Urinary bladder (tissue), 4 donors: ENCODE data around the gene HSPA4. TPM values are rescaled to one million over a fixed set of nuclear protein-coding genes. Genes with fewer than 3 reads are reported as not detected.
A peak's percentile ranks its signal among the peaks of the same experiment; 100 is the strongest.
"Not testable (repeated sequence)": the region's sequence is repeated elsewhere in the genome, so short reads cannot be mapped to it uniquely, and the experiment has no call there.

ENCODE experiments used
- DNase-seq: peaks from one replicate; pipeline ENCODE4 v3.0.0-alpha.2; 2015; ENCODE audit errors: extremely low spot score
- H3K27ac ChIP-seq: one replicate; pipeline ENCODE4 v1.5.1; 2013; ENCODE audit warnings: low read depth, mild to moderate bottlenecking, moderate library complexity
- H3K36me3 ChIP-seq: one replicate; pipeline ENCODE4 v1.6.1; 2013; ENCODE audit warnings: mild to moderate bottlenecking, moderate library complexity; ENCODE audit not compliant: insufficient read depth
- H3K4me1 ChIP-seq: one replicate; pipeline ENCODE4 v1.6.1; 2013; ENCODE audit warnings: mild to moderate bottlenecking, moderate library complexity; ENCODE audit not compliant: insufficient read depth
- H3K4me3 ChIP-seq: one replicate; pipeline ENCODE4 v1.5.1; 2013; ENCODE audit warnings: low read depth, low read length
- WGBS: extraction: QIAGEN DNeasy Blood & Tissue Kit; methylation state at CpG from one replicate; pipeline ENCODE4 v1.1.7; 2013; 5-methylcytosine and 5-hydroxymethylcytosine counted together
- polyA plus RNA-seq: library from polyadenylated mRNA; stranded (reverse); fragments of 200-250 nt; gene quantifications from one replicate; pipeline ENCODE4 v1.2.3, GENCODE V29; 2013
- total RNA-seq: library from RNA; depleted of rRNA; stranded (reverse); fragments of >200 nt; gene quantifications from one replicate; pipeline ENCODE4 v1.2.3, GENCODE V29; 2014
- donor health status: healthy with polysubstance abuse.
- donor health status: healthy.

The HSPA4 gene
- total and polyA plus RNA-seq, 2 donors, result 32.4 to 79.2 TPM

- 99% methylated on average over 1 of the region's 1 CpG for WGBS
- peaks cover 6% of the 10 kb centered on the region for H3K4me1 ChIP-seq
- DNase-seq, result no peak
- no peak overlapping the region for H3K4me3 ChIP-seq
- no peak overlapping the region for H3K27ac ChIP-seq
- no peaks in the 10 kb centered on the region for H3K36me3 ChIP-seq
These were observed 5.1 kb downstream of the HSPA4 start for GRCh38 chr5:133056891-133057290.

GRCh38 chr5:133059621-133060020, 7.8 kb downstream of the HSPA4 start:
- no peaks in the 10 kb centered on the region for H3K36me3 ChIP-seq
- 77% methylated on average over 3 of the region's 3 CpGs for whole genome bisulfite sequencing
- no peak for DNase-seq
- no peaks in the 10 kb centered on the region for H3K4me1 ChIP-seq
- no peak overlapping the region for H3K27ac ChIP-seq
- no peak overlapping the region for H3K4me3 ChIP-seq

GRCh38 chr5:133062276-133062675, 10.5 kb downstream of the HSPA4 start:
- H3K4me1 ChIP-seq, result no peaks in the 10 kb centered on the region
- no peaks in the 10 kb centered on the region for H3K36me3 ChIP-seq
- WGBS, result 71% methylated on average over 1 of the region's 1 CpG
- no peak overlapping the region for H3K27ac ChIP-seq
- no peak overlapping the region for H3K4me3 ChIP-seq
- no peak for DNase-seq

GRCh38 chr5:133063965-133064364, 12.2 kb downstream of the HSPA4 start:
- H3K4me3 ChIP-seq, result no peak overlapping the region
- no peak overlapping the region for H3K27ac ChIP-seq
- 85% methylated on average over 10 of the region's 10 CpGs for WGBS
- no peak for DNase-seq
- no peaks in the 10 kb centered on the region for H3K4me1 ChIP-seq
- no peaks in the 10 kb centered on the region for H3K36me3 ChIP-seq

GRCh38 chr5:133065471-133065870, 13.7 kb downstream of the HSPA4 start:
- no peak for DNase-seq
- H3K27ac ChIP-seq, result peak overlapping the region; percentile 50
- no peaks in the 10 kb centered on the region for H3K4me1 ChIP-seq
- 83% methylated on average over 1 of the region's 1 CpG for WGBS
- H3K4me3 ChIP-seq, result no peak overlapping the region
- H3K36me3 ChIP-seq, result peaks cover 2% of the 10 kb centered on the region

- Histone ChIP-seq H3K4me1 (no peaks in the 10 kb centered on the region), H3K36me3 (peaks cover 2% of the 10 kb centered on the region), H3K27ac (no peak overlapping the region), H3K4me3 (no peak overlapping the region)
- WGBS, result 73% methylated on average over 2 of the region's 2 CpGs
- no peak for DNase-seq
These were observed 14.2 kb downstream of the HSPA4 start for GRCh38 chr5:133066045-133066444.

- H3K27ac ChIP-seq, result no peak overlapping the region
- no peak overlapping the region for H3K4me3 ChIP-seq
- no peak for DNase-seq
- no peaks in the 10 kb centered on the region for H3K4me1 ChIP-seq
- H3K36me3 ChIP-seq, result peaks cover 3% of the 10 kb centered on the region
- WGBS, result 89% methylated on average over 4 of the region's 4 CpGs
These were observed 20.2 kb downstream of the HSPA4 start for GRCh38 chr5:133072021-133072420.

- Histone ChIP-seq H3K36me3 (peaks cover 2% of the 10 kb centered on the region), H3K27ac (no peak overlapping the region), H3K4me1 (no peaks in the 10 kb centered on the region), H3K4me3 (no peak overlapping the region)
- no peak for DNase-seq
- 81% methylated on average over 7 of the region's 7 CpGs for WGBS
These were observed 24.0 kb downstream of the HSPA4 start for GRCh38 chr5:133075572-133076536.

GRCh38 chr5:133079048-133079447, 27.2 kb downstream of the HSPA4 start:
- H3K4me3 ChIP-seq, result no peak overlapping the region
- H3K4me1 ChIP-seq, result no peaks in the 10 kb centered on the region
- peaks cover 2% of the 10 kb centered on the region for H3K36me3 ChIP-seq
- no peak for DNase-seq
- H3K27ac ChIP-seq, result no peak overlapping the region
- WGBS, result 96% methylated on average over 3 of the region's 3 CpGs

GRCh38 chr5:133081036-133081435, 29.2 kb downstream of the HSPA4 start:
- DNase-seq, result no peak
- Histone ChIP-seq H3K4me3 (no peak overlapping the region), H3K27ac (no peak overlapping the region), H3K4me1 (no peaks in the 10 kb centered on the region), H3K36me3 (peaks cover 2% of the 10 kb centered on the region)
- 94% methylated on average over 7 of the region's 7 CpGs for WGBS

GRCh38 chr5:133081703-133082102, 29.9 kb downstream of the HSPA4 start:
- 93% methylated on average over 1 of the region's 1 CpG for WGBS
- Histone ChIP-seq H3K4me1 (no peaks in the 10 kb centered on the region), H3K27ac (no peak overlapping the region), H3K4me3 (no peak overlapping the region), H3K36me3 (no peaks in the 10 kb centered on the region)
- DNase-seq, result no peak

GRCh38 chr5:133082128-133082527, 30.3 kb downstream of the HSPA4 start:
- Histone ChIP-seq H3K27ac (no peak overlapping the region), H3K36me3 (no peaks in the 10 kb centered on the region), H3K4me1 (no peaks in the 10 kb centered on the region), H3K4me3 (no peak overlapping the region)
- no peak for DNase-seq
- 89% methylated on average over 4 of the region's 4 CpGs for WGBS

- Histone ChIP-seq H3K4me1 (no peaks in the 10 kb centered on the region), H3K36me3 (no peaks in the 10 kb centered on the region), H3K27ac (no peak overlapping the region), H3K4me3 (no peak overlapping the region)
- WGBS, result 99% methylated on average over 1 of the region's 1 CpG
- no peak for DNase-seq
These were observed 32.1 kb downstream of the HSPA4 start for GRCh38 chr5:133083901-133084300.

GRCh38 chr5:133085171-133085570, 33.4 kb downstream of the HSPA4 start:
- H3K27ac ChIP-seq, H3K4me1 ChIP-seq, DNase-seq, H3K4me3 ChIP-seq, H3K36me3 ChIP-seq: not testable (repeated sequence)
- WGBS, result 97% methylated on average over 6 of the region's 6 CpGs
